ENCODE measurements around the gene EBPL. TPM values are rescaled to one million over a fixed set of nuclear protein-coding genes. Genes with fewer than 3 reads are reported as not detected.

The EBPL gene
- polyA plus RNA-seq, 6 donors from 2014 or later, result 41.4 to 77.2 (median 65.8) TPM

DNA sequence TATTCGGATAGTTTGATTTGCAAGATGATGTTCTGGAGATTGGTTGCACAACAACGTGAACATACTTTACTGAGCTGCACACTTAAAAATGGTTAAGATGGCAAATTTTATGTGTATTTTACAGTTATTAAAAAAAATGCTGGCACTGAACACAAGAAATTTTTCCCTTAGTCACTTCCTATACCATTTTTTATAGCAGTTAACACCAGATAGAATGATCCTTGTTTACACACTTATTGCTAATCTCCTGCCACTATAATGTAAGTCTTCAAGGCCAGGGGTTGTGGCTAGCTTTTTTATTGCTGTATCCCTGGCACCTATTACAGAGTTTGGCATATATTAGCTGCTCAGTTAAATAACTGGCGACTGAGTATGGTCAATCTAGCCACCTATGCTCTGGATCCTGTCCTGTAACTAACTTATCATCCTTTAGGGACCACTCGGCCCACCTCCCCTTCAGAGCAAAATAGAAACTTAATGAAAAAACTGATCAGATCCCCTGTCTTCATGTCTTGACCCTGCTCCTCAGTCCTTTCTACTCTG is 2.0 kb upstream of the EBPL start:
- no peaks in the 10 kb centered on the region for H3K36me3 Mint-ChIP-seq
- peak overlapping the region in 4 of 8 donors; percentile 5 to 96 (median 23) for H3K4me3 Mint-ChIP-seq
- H3K9me3 Mint-ChIP-seq, result no peaks in the 10 kb centered on the region
- no peaks in the 10 kb centered on the region for H3K27me3 Mint-ChIP-seq
- DNase-seq, result no peak
- H3K4me1 Mint-ChIP-seq, result peaks cover 7 to 43% (median 19%) of the 10 kb centered on the region in 3 donors
- no peak overlapping the region for H3K27ac Mint-ChIP-seq
- ATAC-seq (ENCODE audit: low read depth in 2 of 2), result no peak

DNA sequence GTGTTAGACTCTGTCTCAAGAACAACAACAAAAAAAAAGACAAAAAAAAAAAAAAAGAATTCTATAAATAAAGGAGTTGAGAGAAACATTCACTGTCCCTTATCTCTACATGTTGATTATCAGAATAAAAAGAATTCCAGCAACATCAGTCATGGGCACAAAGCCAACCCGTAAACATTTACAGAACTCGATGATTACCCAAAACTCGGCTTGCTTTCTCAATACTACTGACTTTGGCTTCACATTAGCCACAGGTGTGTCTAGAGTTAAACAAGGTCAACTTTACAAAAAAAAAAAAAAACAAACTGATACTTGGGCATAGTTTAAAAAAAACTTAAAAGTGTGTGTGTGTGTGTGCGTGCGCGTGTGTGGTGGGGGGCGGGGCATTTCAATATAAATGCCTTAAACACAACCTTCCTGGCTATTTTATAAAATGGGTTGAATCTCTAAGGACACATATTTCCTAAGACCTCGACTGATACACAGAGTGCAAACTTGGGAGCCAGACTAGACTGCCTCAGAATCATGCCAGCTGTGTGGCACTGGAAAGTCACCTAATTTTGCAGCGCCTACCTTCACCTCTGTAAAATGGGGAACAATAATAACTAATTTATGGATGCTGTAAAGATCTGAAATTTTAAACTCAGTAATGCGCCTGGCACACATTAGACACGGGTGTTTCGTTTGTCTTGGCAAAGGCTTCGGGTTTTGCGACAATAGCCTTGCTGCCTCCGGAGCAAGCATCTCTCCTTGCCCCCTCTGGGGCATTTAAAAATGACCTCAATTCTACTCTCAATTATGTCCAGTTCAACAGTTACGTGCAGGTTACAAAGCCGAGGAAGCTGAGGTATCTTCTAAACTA is 922 bp downstream of the EBPL start:
- Mint-ChIP-seq H3K27ac (peak overlapping the region in 4 of 6 donors; percentile 68 to 89 (median 79)), H3K9me3 (no peaks in the 10 kb centered on the region), H3K36me3 (no peaks in the 10 kb centered on the region), H3K27me3 (no peaks in the 10 kb centered on the region), H3K4me1 (peaks cover 16 to 65% (median 21%) of the 10 kb centered on the region in 3 donors), H3K4me3 (peak overlapping the region; percentile 81 to 96 (median 92))
- DNase-seq (no peak), ATAC-seq (ENCODE audit: low read depth in 2 of 2) (peak; percentile 4 to 7)

DNA sequence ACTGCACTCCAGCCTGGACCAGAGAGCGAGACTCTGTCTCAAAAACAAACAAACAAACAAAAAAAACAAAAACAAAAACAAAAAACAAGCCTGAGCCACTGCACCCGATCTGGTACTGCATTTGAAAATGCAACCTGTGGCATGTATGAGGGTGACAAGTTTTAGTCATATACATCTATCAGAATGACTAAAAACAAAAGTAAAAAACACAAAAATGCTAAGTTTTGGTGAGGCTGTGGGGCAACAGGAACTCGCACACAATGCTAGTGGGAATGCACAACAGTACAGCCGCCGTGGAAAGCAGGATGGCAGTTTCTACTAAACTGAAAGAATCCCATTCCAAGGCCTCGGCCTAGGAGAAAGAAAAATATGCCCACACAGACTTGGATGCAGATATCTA is 7.8 kb downstream of the EBPL start:
- H3K27me3 Mint-ChIP-seq, result no peaks in the 10 kb centered on the region
- no peaks in the 10 kb centered on the region for H3K36me3 Mint-ChIP-seq
- H3K9me3 Mint-ChIP-seq, result no peaks in the 10 kb centered on the region
- H3K4me3 Mint-ChIP-seq, result no peak overlapping the region
- no peak overlapping the region for H3K27ac Mint-ChIP-seq
- H3K4me1 Mint-ChIP-seq, result peaks cover 6 to 47% (median 8%) of the 10 kb centered on the region in 3 donors
- ATAC-seq (ENCODE audit: low read depth in 2 of 2), result no peak
- DNase-seq, result no peak

DNA sequence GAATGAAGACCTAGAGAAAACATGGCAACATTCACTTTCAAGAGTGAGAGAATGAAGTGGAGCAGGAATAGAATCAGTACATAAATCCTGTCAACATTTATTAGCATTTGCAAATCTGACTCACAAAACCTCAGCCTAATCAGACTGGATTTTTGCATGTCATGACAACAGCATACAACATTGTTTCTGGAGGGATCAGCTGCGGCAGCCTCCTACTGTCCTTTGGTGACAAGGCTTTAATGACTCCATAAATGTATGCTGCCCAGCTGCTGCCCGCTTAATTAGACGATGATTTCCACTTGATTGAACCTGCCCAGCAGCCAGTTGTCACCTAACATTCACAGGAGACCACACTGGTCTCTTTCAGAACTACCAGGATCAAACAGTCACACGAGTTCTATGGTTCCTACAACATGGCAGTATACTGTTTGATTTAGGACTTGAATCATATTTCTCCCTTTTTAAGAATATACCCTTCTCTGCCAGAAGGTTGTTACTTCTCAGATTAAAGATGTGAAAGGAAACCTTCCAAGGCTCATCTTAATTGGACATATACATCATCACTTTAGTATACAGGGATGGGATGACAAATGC is 9.3 kb downstream of the EBPL start:
- no peak for DNase-seq
- Mint-ChIP-seq H3K4me1 (peaks cover 0 to 35% (median 8%) of the 10 kb centered on the region in 3 donors), H3K27me3 (no peaks in the 10 kb centered on the region), H3K4me3 (no peak overlapping the region), H3K27ac (peak overlapping the region in 2 of 6 donors; percentile 15 to 37), H3K36me3 (no peaks in the 10 kb centered on the region), H3K9me3 (no peaks in the 10 kb centered on the region)
- ATAC-seq (ENCODE audit: low read depth in 2 of 2), result no peak

DNA sequence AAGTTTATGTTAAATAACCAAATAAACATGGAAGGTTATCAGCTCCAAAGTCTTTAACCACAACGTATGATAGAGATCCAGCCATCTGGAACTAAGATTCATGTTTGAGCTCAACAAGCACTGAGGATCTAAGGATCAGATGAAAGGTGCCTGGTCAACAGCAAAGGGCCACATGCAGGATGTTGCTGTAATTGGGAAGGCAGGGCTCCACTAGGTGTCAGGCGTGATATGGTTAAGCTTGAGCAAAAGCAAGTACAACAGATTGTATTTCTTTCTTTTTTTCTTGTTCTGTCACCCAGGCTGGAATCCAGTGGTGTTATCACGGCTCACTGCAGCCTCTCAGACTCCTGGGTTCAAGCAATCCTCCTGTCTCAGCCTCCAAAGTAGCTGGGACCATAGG is 12.0 kb downstream of the EBPL start:
- H3K27me3 Mint-ChIP-seq, result no peaks in the 10 kb centered on the region
- H3K27ac Mint-ChIP-seq, result no peak overlapping the region
- ATAC-seq (ENCODE audit: low read depth in 2 of 2) (no peak), DNase-seq (no peak)
- H3K4me3 Mint-ChIP-seq, result no peak overlapping the region
- no peaks in the 10 kb centered on the region for H3K36me3 Mint-ChIP-seq
- H3K9me3 Mint-ChIP-seq, result peaks cover 0 to 2% (median 0%) of the 10 kb centered on the region in 7 donors
- H3K4me1 Mint-ChIP-seq, result peaks cover 12 to 30% (median 13%) of the 10 kb centered on the region in 3 donors

DNA sequence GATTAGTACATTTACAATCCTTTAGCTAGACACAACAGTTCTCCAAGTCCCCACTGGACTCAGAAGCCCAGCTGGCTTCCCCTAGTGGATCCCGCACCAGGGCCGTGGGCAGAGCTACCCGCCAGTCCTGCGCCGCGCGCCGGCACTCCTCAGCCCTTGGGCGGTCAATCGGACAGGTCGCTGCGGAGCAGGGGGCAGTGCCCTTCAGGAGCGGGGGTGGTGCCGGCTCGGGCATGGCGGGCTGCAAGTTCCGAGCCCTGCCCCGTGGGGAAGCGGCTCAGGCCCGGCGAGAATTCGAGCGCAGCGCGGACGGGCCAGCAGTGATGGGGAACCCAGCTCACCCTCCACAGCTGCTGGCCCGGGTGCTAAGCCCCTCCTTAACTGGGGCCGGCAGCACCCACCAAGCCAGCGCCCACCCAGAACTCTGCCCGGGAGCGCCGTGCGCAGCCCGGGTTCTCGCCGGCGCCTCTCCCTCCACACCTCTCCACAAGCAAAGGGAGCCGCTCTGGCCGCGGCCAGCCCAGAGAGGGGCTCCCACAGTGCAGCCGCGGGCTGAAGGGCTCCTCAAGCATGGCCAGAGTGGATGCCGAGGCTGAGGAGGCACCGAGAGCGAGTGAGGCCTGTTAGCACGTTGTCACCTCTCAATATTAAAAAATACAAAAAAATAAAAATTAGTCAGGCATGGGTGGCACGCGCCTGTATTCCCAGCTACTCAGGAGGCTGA is 12.9 kb downstream of the EBPL start:
- H3K4me1 Mint-ChIP-seq, result peaks cover 12 to 30% (median 13%) of the 10 kb centered on the region in 3 donors
- H3K9me3 Mint-ChIP-seq, result peaks cover 0 to 2% (median 0%) of the 10 kb centered on the region in 7 donors

DNA sequence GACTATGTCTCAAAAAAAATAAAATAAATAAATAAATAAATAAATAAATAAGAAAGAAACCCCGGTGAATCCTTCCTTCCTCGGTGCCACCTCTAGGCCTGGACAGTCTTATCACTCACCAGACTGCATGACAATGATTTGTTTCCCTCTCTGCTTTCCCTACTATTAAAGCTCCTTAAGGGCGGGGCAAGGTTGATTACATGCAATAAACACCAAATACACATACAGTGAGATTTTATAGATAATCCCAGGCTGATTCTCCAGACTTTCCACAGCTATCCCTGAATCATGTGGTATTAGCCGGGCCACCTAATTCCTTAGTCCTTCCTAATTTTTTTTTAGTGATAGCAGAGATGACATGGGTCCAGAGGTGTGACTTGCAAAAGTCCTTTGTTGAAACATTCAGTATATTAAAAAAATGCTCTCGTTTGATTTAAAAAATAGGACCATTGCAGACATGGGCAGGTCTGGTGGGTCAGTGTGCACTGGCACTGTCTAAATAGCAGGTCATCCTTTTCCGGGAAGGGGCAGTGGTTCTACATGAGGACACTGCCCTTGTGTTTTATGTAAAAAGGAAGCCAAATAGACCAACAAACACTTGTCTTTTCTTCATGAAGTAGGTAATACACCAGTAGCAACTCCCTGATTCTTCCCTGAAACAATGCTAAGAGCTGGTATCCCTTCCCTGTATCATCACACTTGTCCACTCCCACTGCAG is 14.5 kb downstream of the EBPL start:
- H3K27me3 Mint-ChIP-seq, result no peaks in the 10 kb centered on the region
- peaks cover 0 to 2% (median 0%) of the 10 kb centered on the region in 7 donors for H3K9me3 Mint-ChIP-seq
- H3K27ac Mint-ChIP-seq, result no peak overlapping the region
- H3K4me3 Mint-ChIP-seq, result peak overlapping the region in 1 of 8 donors; percentile 42
- DNase-seq (no peak), ATAC-seq (ENCODE audit: low read depth in 2 of 2) (no peak)
- H3K4me1 Mint-ChIP-seq, result peaks cover 12 to 22% (median 13%) of the 10 kb centered on the region in 3 donors
- H3K36me3 Mint-ChIP-seq, result no peaks in the 10 kb centered on the region

More for the DNA sequence above, 12.9 kb downstream of the EBPL start:
- H3K27ac Mint-ChIP-seq, result no peak overlapping the region
- no peak for ATAC-seq (ENCODE audit: low read depth in 2 of 2)
- H3K36me3 Mint-ChIP-seq, result no peaks in the 10 kb centered on the region
- H3K4me3 Mint-ChIP-seq, result no peak overlapping the region
- no peak for DNase-seq
- no peaks in the 10 kb centered on the region for H3K27me3 Mint-ChIP-seq

DNA sequence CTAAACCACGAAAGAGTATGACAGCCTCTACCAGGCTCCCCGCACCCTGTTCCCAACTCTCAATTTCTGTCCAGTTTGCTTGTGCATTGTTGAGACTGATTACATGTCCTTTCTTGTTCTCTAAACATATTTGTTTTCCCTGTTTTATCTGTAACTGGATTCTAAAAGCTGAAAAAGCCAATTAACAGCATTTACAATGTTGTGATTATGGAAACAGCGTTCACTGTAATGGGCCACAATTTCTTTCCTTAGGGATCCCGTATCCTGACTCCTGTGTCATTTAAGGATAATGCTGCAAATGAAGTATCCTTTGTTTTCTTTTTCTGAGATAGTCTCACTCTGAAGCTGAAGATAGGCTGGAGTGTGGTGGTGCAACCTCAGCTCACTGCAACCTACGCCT is 20.5 kb downstream of the EBPL start:
- no peak for DNase-seq
- Mint-ChIP-seq H3K9me3 (peaks cover 0 to 2% (median 0%) of the 10 kb centered on the region in 7 donors), H3K4me3 (no peak overlapping the region), H3K36me3 (peaks cover 0 to 14% of the 10 kb centered on the region in 2 donors), H3K27me3 (no peaks in the 10 kb centered on the region), H3K27ac (no peak overlapping the region), H3K4me1 (peaks cover 6 to 23% (median 10%) of the 10 kb centered on the region in 3 donors)
- no peak for ATAC-seq (ENCODE audit: low read depth in 2 of 2)

DNA sequence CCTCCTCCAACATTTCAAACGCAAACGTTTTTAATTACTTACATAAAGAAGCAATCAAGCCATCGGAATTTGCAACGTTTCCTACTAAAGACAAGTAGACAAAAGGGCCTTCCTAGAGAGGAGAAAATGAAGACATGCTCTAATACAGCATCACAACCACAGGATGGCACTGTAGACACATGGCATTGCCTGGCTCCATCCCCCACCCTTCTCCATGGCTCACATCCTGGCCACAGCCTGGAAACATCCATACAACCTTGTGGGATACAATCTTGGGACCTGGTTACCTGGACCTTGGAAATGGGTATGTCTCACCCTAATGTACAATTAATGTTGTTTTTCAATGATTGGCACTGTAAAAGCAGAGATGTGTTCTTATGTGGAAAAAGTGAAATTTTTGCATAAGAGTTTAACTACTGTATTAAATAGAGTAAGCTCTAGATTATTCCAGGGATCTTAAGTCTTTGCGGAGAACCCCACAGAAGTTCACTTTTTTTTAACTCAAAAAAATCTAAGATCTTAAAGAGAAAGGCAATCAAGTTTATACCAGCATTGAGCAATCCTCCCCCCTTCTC is 21.5 kb downstream of the EBPL start:
- H3K4me1 Mint-ChIP-seq, result peaks cover 0 to 14% (median 6%) of the 10 kb centered on the region in 3 donors
- no peaks in the 10 kb centered on the region for H3K27me3 Mint-ChIP-seq
- H3K27ac Mint-ChIP-seq, result peak overlapping the region in 1 of 6 donors; percentile 35
- DNase-seq, result peak; percentile 9
- H3K36me3 Mint-ChIP-seq, result peaks cover 0 to 18% of the 10 kb centered on the region in 2 donors
- no peak overlapping the region for H3K4me3 Mint-ChIP-seq
- ATAC-seq (ENCODE audit: low read depth in 2 of 2), result peak in 1 of 2 donors; percentile 27
- H3K9me3 Mint-ChIP-seq, result no peaks in the 10 kb centered on the region

DNA sequence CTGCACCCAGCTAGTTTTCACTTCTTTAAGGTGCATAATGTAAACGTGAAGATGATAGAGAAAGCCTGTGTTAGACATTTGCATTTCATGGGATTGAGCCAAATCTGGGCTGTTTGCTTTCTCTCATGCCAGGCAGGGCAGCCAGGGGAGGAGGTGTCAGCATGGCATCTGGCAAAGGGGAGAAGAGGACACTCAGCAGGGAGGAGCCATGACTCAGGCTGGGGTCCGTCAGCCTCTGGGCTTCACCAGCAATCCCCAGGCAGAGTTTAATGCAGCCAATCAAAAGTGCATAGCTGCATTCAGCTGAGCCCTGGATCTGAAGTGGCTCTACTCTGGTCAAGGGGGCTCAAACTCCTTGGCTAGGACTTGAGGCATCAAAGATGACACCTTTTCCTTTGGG is 23.5 kb downstream of the EBPL start:
- Mint-ChIP-seq H3K9me3 (no peaks in the 10 kb centered on the region), H3K4me1 (peaks cover 0 to 14% (median 4%) of the 10 kb centered on the region in 3 donors), H3K27ac (peak overlapping the region in 2 of 6 donors; percentile 65 to 85), H3K4me3 (no peak overlapping the region), H3K27me3 (no peaks in the 10 kb centered on the region), H3K36me3 (peaks cover 0 to 18% of the 10 kb centered on the region in 2 donors)
- ATAC-seq (ENCODE audit: low read depth in 2 of 2) (no peak), DNase-seq (no peak)

DNA sequence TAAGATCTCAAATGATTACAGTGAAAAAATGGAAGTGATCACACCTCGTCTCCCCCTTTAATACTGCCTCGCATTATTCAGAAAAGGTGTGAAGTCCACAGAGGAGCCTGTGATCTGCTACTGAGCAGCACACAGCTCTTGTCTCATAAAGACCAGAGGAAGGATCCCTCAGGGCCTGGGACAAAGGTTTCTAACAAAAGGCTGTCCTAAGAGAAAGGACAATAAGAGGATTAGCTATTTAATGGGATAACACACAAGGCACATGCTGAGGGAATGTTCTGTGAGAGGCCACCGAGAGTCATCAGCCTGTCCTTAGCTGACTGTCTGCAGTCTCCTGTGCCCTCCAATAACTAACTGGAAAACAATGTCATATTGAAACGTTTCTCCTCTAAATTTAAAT is 26.7 kb downstream of the EBPL start:
- no peaks in the 10 kb centered on the region for H3K9me3 Mint-ChIP-seq
- no peak for ATAC-seq (ENCODE audit: low read depth in 2 of 2)
- no peak overlapping the region for H3K4me3 Mint-ChIP-seq
- peaks cover 14 to 18% of the 10 kb centered on the region in 2 donors for H3K36me3 Mint-ChIP-seq
- H3K4me1 Mint-ChIP-seq, result peaks cover 0 to 4% (median 2%) of the 10 kb centered on the region in 3 donors
- no peak for DNase-seq
- H3K27me3 Mint-ChIP-seq, result no peaks in the 10 kb centered on the region
- H3K27ac Mint-ChIP-seq, result no peak overlapping the region

DNA sequence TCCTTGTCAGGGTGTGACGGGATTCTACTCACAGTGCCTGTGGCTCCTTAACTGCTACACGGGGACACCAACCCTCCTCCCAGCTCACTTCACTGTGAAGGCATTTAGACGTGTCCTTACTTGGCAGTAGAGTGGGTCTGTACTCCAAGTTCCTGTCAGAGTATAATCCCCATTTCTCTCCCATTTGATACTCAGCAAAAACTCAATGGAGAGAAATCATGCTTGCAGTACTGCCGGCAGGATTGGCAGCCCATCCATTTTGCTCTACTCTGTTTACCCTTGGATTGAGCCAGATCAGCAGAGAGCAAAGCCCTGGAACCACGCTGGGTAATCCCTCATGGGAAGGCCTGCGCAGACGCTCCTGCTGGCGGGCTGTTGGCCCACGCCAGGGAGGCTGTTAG is 34.0 kb downstream of the EBPL start:
- H3K9me3 Mint-ChIP-seq, result no peaks in the 10 kb centered on the region
- no peak overlapping the region for H3K27ac Mint-ChIP-seq
- ATAC-seq (ENCODE audit: low read depth in 2 of 2) (no peak), DNase-seq (no peak)
- H3K4me3 Mint-ChIP-seq, result no peak overlapping the region
- peaks cover 0 to 14% of the 10 kb centered on the region in 2 donors for H3K36me3 Mint-ChIP-seq
- H3K4me1 Mint-ChIP-seq, result peaks cover 0 to 9% (median 0%) of the 10 kb centered on the region in 3 donors
- H3K27me3 Mint-ChIP-seq, result no peaks in the 10 kb centered on the region

All from naive B cell (primary cell).